GM12878 (cell line): ENCODE measurements around the gene OR2V1. TPM values are rescaled to one million over a fixed set of nuclear protein-coding genes. Genes with fewer than 3 reads are reported as not detected.

Source experiments
- ATAC-seq: fragments of 200-7000 bp; cut with Tn5 transposase; 3 replicates; pipeline ENCODE4 v1.9.1; 2020; ENCODE audit warnings: mild to moderate bottlenecking, moderate library complexity
- BruUV-seq: library from RNA; stranded (reverse); fragments of 400-500 nt; replicated peaks from 2 replicates; lab custom pipeline; 2021; lab: Mats Ljungman, UMichigan
- CTCF ChIA-PET: fragments of 300-600 bp; sonication (Branson Sonifier 250); formaldehyde crosslinking; extraction: SDS; loops from one replicate; lab custom pipeline; 2021; ENCODE audit warnings: inconsistent platforms; lab: Yijun Ruan, JAX
- POLR2A ChIA-PET: fragments of 350-600 bp; formaldehyde crosslinking; extraction: SDS; loops from one replicate; lab custom pipeline; 2021; ENCODE audit warnings: inconsistent platforms; lab: Charles Lee
- RAD21 ChIA-PET: fragments of 300-600 bp; sonication (Branson Sonifier 250); formaldehyde crosslinking; loops from one replicate; lab custom pipeline; 2023; ENCODE audit warnings: antibody characterized with exemption; ENCODE audit not compliant: unreplicated experiment; lab: Charles Lee
- SMC1A ChIA-PET: fragments of 300-600 bp; sonication (Branson Sonifier 250); formaldehyde crosslinking; loops from one replicate; lab custom pipeline; 2023; ENCODE audit not compliant: unreplicated experiment, uncharacterized antibody; lab: Charles Lee
- DNase-seq: peaks from one replicate; pipeline ENCODE4 v3.0.0-alpha.2; 2011; ENCODE audit warnings: low read depth, low spot score
- FAIRE-seq: peaks from 3 replicates; lab custom pipeline; 2011; peaks lifted over from hg19 to GRCh38; lab: Jason Lieb, UNC
- H2AFZ ChIP-seq: 2 replicates; pipeline ENCODE4 v1.6.0; 2011; ENCODE audit warnings: low read depth, low read length, control low read depth; ENCODE audit not compliant: control insufficient read depth
- H3K27ac ChIP-seq: 2 replicates; pipeline ENCODE4 v1.5.1; 2011; ENCODE audit warnings: control low read depth; ENCODE audit not compliant: control insufficient read depth, insufficient read depth
- H3K27me3 ChIP-seq, 2 experiments: replicated peaks in 1 of 2; 2 replicates each; pipeline versions ENCODE4 v1.6.0 to v1.6.1; 2011; ENCODE audit warnings: low read length in 1 of 2; ENCODE audit not compliant: control insufficient read depth in 2 of 2, insufficient read depth in 2 of 2
- H3K36me3 ChIP-seq, 2 experiments: 2 replicates each; pipeline ENCODE4 v1.5.1; 2011; ENCODE audit warnings: low read length in 1 of 2; ENCODE audit not compliant: control insufficient read depth in 2 of 2, insufficient read depth in 2 of 2
- H3K4me1 ChIP-seq: 2 replicates; pipeline ENCODE4 v1.6.1; 2011; ENCODE audit warnings: mild to moderate bottlenecking, low read length, moderate library complexity, mixed read lengths; ENCODE audit not compliant: control insufficient read depth, insufficient read depth
- H3K4me2 ChIP-seq: 2 replicates; pipeline ENCODE4 v1.6.0; 2011; ENCODE audit warnings: control low read depth; ENCODE audit not compliant: control insufficient read depth, insufficient read depth
- H3K4me3 ChIP-seq: fragments of 200-600 bp; sonication (generic); 2 replicates; pipeline ENCODE4 v1.5.1; 2016
- H3K79me2 ChIP-seq: 2 replicates; pipeline ENCODE4 v1.6.0; 2011; ENCODE audit warnings: low read length; ENCODE audit not compliant: control insufficient read depth, insufficient read depth
- H3K9ac ChIP-seq: 2 replicates; pipeline ENCODE4 v1.8.0; 2011; ENCODE audit warnings: low read length, control low read depth, mixed read lengths; ENCODE audit not compliant: control insufficient read depth, insufficient read depth
- H3K9me3 ChIP-seq: replicated peaks from 3 replicates; pipeline ENCODE4 v1.5.1; 2011; ENCODE audit warnings: mild to moderate bottlenecking, low read length; ENCODE audit not compliant: control insufficient read depth, insufficient read depth
- H4K20me1 ChIP-seq: 2 replicates; pipeline ENCODE4 v1.6.0; 2011; ENCODE audit not compliant: control insufficient read depth, insufficient read depth
- EGR1 ChIP-seq, 2 experiments: IDR thresholded peaks; 1 replicate in 1 of 2; 2 replicates in 1 of 2; pipeline ENCODE4 v1.6.1; 2011 to 2012; ENCODE audit warnings: low read depth in 2 of 2, low read length in 2 of 2, borderline replicate concordance in 1 of 2, mild to moderate bottlenecking in 1 of 2, moderate library complexity in 1 of 2
- GATAD2B ChIP-seq: fragments of 450-650 bp; conservative IDR thresholded peaks from 2 replicates; pipeline ENCODE4 v1.6.1; 2017; ENCODE audit warnings: low read depth, mild to moderate bottlenecking, moderate library complexity
- RAD21 ChIP-seq: IDR thresholded peaks from 2 replicates; pipeline ENCODE4 v1.6.1; 2011; ENCODE audit warnings: mild to moderate bottlenecking, low read depth, low read length, moderate library complexity; ENCODE audit not compliant: insufficient read depth
- WRNIP1 ChIP-seq: IDR thresholded peaks from 2 replicates; pipeline ENCODE4 v1.6.1; 2011; ENCODE audit warnings: low read depth, low read length, improper control_type of control experiment, borderline replicate concordance
- WGBS: methylation state at CpG from one replicate; pipeline ENCODE4 v1.1.6; 2016; ENCODE audit warnings: low lambda C conversion rate; ENCODE audit not compliant: insufficient replicate concordance, insufficient coverage; ENCODE audit errors: missing lambda C conversion rate; 5-methylcytosine and 5-hydroxymethylcytosine counted together
- in situ Hi-C: fragments of 300-500 bp; cut with MboI; formaldehyde crosslinking; loops from 9 replicates; pipeline ENCODE4 v1.14.3; 2018; ENCODE audit warnings: mixed read lengths
- intact Hi-C: fragments of 100-400 bp; cut with micrococcal nuclease; formaldehyde crosslinking; loops from one replicate; pipeline ENCODE4 v1.14.2; 2022; ENCODE audit not compliant: unreplicated experiment
- polyA plus RNA-seq, 11 experiments: library from polyadenylated mRNA; depleted of rRNA in 4 of 11; unstranded in 6 of 11; stranded (reverse) in 5 of 11; fragments of >200 nt; fragmentation: Nextera tagmentation in 4 of 11; fragmentation: Illumina TruSeq in 1 of 11; extraction: Ambion mirVana in 4 of 11; extraction: Trizol in 1 of 11; gene quantifications; 1 replicate in 1 of 11; 2 replicates in 10 of 11; pipeline versions ENCODE4 v1.2.1 to v1.2.3, GENCODE V29; 2011 to 2016; ENCODE audit warnings: inconsistent platforms in 2 of 11, missing spikeins in 2 of 11, low read depth in 1 of 11
- total RNA-seq, 4 experiments: library from RNA; depleted of rRNA in 3 of 4; stranded (reverse); fragments of >200 nt in 3 of 4; fragmentation: Illumina TruSeq in 1 of 4; extraction: Trizol in 1 of 4; gene quantifications; 2 replicates each; pipeline versions ENCODE4 v1.2.1 to v1.2.3, GENCODE V29; 2013 to 2021
- TF ChIP-seq, protein P1 (sequence below): fragments of 450-650 bp; IDR thresholded peaks from 2 replicates; pipeline ENCODE4 v1.6.1; 2017; ENCODE audit warnings: low read depth, mild to moderate bottlenecking, moderate library complexity
- TF ChIP-seq, protein P2 (sequence below): fragments of 450-650 bp; IDR thresholded peaks from 2 replicates; pipeline ENCODE4 v1.6.1; 2018; ENCODE audit warnings: mild to moderate bottlenecking, low read depth, moderate library complexity; ENCODE audit not compliant: partially characterized antibody
- TF ChIP-seq, protein P3 (sequence below): fragments of 450-650 bp; IDR thresholded peaks from 2 replicates; pipeline ENCODE4 v1.6.1; 2016; ENCODE audit warnings: mild to moderate bottlenecking, moderate library complexity, borderline replicate concordance
- TF ChIP-seq, protein P4 (sequence below): IDR thresholded peaks from 2 replicates; pipeline ENCODE4 v1.6.1; 2011; ENCODE audit warnings: mild to moderate bottlenecking, low read depth, low read length, moderate library complexity; ENCODE audit not compliant: insufficient replicate concordance

Gene OR2V1
- total and polyA plus RNA-seq, 10 of the 15 experiments (the other 5 are each of a cell fraction or from before 2014, with no cell fraction given), result 0.20 to 4.4 TPM; not detected in 8

DNA sequence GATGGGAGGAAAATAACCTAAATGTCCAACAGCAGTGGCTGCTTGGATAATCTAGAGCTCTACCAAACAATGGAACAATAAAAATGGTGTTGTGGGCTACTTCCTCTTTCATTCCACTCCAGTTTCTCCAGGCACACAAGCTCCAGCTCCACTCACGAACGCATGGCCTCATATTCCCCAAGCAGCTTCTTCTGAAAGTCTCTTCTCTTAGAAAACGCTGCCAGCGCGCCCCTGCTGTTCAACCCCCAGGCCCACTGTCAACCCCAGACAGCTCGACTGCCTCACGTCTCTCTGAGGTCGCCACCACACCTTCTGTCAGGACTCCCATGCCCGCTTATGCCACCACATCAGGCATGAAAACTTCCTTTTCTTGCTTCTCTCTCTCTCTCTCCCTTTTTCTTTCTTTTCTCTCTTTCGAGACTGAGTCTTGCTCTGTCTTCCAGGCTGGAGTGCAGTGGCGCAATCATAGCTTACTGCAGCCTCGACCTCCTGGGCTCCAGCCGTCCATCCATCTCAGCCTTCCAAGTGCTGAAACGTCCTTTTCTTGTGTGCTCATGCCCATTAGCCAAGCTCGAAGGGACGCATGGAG, 32.6 kb upstream of the OR2V1 start (continued):
- TF ChIP-seq, protein P1, sequence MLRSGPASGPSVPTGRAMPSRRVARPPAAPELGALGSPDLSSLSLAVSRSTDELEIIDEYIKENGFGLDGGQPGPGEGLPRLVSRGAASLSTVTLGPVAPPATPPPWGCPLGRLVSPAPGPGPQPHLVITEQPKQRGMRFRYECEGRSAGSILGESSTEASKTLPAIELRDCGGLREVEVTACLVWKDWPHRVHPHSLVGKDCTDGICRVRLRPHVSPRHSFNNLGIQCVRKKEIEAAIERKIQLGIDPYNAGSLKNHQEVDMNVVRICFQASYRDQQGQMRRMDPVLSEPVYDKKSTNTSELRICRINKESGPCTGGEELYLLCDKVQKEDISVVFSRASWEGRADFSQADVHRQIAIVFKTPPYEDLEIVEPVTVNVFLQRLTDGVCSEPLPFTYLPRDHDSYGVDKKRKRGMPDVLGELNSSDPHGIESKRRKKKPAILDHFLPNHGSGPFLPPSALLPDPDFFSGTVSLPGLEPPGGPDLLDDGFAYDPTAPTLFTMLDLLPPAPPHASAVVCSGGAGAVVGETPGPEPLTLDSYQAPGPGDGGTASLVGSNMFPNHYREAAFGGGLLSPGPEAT, result 0 out of 2 replicates have a peak, but pooled peaks have one; percentile 14

DNA sequence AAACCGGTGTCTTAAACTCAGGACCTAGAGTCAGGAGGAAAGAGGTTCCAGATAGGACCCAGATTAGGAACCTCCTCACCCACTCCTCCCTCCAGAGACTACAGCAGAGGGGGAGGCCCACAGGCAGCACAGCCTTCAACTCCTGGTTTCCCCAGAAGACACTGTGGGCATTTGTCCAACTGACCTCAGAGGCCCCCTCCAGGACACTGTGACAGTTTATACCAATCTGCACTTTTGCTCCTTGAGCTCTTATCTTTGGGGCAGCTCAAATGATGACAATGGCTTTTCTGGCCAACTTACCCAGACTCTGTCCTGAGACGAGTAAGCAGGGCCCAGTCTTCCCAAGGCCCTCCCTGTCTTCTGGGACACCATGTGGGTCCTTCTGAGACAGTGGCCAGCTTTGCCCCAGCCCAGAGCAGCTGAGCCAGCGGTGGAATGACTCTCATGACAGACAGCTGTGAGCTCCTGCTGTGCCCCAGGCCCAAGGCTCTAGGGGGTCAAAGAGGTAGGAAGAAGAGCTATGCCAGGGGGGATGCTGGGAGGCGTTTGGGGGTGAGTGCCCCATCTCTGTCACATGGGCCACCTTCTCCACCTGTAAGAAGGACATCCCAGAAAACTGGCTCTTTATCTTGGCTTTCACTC, 30.7 kb upstream of the OR2V1 start:
- ChIA-PET SMC1A (interaction anchor here (0.5 to 1.5 kb wide), 5 partner anchors 11 to 347 kb away, joined by 3 to 5 read pairs (median 4); no protein-coding TSS in a partner anchor), RAD21 (interaction anchor here (1.1 kb wide), 1 partner anchor 15 kb away, joined by 4 read pairs; no protein-coding TSS in a partner anchor), CTCF (interaction anchor here (0.6 to 1.4 kb wide), 2 partner anchors 11 to 23 kb away, joined by 4 to 7 read pairs; no protein-coding TSS in a partner anchor), POLR2A (interaction anchor here (0.5 kb wide), 1 partner anchor 305 kb away, joined by 4 read pairs; no protein-coding TSS in a partner anchor)
- Histone ChIP-seq H3K79me2 (no peaks in the 10 kb centered on the region), H3K9me3 (no peaks in the 10 kb centered on the region), H3K4me1 (peaks cover 22% of the 10 kb centered on the region), H3K27me3 (no peaks in the 10 kb centered on the region), H2AFZ (peak overlapping the region; percentile 89), H3K9ac (peak overlapping the region; percentile 41; the same call in 1 of the 2 replicates), H4K20me1 (no peaks in the 10 kb centered on the region), H3K4me2 (peak overlapping the region; percentile 96), H3K27ac (peak overlapping the region; percentile 69; the same call in 1 of the 2 replicates), H3K36me3 (no peaks in the 10 kb centered on the region), H3K4me3 (peak overlapping the region; percentile 68; the same call in 1 of the 2 replicates)
- BruUV-seq, result no TSS peak
- intact Hi-C loops (no loop called here), in situ Hi-C loops (loop anchor here (5.0 kb wide), 1 partner anchor 359 kb away; the partner anchor contains the start of gene MGAT1)
- FAIRE-seq, result no peak
- WGBS, result 49% methylated on average over 4 of the region's 4 CpGs
- ATAC-seq, result no peak
- DNase-seq, result no peak
- TF ChIP-seq EGR1 (IDR thresholded peaks at IDR 0.05; ENCODE audit: borderline replicate concordance in 1 of 2, low read depth in 2 of 2, low read length in 2 of 2) (no peak), RAD21 (no peak), WRNIP1 (no peak), GATAD2B (no peak)
- TF ChIP-seq, protein P2, sequence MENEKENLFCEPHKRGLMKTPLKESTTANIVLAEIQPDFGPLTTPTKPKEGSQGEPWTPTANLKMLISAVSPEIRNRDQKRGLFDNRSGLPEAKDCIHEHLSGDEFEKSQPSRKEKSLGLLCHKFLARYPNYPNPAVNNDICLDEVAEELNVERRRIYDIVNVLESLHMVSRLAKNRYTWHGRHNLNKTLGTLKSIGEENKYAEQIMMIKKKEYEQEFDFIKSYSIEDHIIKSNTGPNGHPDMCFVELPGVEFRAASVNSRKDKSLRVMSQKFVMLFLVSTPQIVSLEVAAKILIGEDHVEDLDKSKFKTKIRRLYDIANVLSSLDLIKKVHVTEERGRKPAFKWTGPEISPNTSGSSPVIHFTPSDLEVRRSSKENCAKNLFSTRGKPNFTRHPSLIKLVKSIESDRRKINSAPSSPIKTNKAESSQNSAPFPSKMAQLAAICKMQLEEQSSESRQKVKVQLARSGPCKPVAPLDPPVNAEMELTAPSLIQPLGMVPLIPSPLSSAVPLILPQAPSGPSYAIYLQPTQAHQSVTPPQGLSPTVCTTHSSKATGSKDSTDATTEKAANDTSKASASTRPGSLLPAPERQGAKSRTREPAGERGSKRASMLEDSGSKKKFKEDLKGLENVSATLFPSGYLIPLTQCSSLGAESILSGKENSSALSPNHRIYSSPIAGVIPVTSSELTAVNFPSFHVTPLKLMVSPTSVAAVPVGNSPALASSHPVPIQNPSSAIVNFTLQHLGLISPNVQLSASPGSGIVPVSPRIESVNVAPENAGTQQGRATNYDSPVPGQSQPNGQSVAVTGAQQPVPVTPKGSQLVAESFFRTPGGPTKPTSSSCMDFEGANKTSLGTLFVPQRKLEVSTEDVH, result no peak
- TF ChIP-seq, protein P3, sequence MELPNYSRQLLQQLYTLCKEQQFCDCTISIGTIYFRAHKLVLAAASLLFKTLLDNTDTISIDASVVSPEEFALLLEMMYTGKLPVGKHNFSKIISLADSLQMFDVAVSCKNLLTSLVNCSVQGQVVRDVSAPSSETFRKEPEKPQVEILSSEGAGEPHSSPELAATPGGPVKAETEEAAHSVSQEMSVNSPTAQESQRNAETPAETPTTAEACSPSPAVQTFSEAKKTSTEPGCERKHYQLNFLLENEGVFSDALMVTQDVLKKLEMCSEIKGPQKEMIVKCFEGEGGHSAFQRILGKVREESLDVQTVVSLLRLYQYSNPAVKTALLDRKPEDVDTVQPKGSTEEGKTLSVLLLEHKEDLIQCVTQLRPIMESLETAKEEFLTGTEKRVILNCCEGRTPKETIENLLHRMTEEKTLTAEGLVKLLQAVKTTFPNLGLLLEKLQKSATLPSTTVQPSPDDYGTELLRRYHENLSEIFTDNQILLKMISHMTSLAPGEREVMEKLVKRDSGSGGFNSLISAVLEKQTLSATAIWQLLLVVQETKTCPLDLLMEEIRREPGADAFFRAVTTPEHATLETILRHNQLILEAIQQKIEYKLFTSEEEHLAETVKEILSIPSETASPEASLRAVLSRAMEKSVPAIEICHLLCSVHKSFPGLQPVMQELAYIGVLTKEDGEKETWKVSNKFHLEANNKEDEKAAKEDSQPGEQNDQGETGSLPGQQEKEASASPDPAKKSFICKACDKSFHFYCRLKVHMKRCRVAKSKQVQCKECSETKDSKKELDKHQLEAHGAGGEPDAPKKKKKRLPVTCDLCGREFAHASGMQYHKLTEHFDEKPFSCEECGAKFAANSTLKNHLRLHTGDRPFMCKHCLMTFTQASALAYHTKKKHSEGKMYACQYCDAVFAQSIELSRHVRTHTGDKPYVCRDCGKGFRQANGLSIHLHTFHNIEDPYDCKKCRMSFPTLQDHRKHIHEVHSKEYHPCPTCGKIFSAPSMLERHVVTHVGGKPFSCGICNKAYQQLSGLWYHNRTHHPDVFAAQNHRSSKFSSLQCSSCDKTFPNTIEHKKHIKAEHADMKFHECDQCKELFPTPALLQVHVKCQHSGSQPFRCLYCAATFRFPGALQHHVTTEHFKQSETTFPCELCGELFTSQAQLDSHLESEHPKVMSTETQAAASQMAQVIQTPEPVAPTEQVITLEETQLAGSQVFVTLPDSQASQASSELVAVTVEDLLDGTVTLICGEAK, result no peak
- TF ChIP-seq, protein P4, sequence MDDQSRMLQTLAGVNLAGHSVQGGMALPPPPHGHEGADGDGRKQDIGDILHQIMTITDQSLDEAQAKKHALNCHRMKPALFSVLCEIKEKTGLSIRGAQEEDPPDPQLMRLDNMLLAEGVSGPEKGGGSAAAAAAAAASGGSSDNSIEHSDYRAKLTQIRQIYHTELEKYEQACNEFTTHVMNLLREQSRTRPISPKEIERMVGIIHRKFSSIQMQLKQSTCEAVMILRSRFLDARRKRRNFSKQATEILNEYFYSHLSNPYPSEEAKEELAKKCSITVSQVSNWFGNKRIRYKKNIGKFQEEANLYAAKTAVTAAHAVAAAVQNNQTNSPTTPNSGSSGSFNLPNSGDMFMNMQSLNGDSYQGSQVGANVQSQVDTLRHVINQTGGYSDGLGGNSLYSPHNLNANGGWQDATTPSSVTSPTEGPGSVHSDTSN, result no peak
